HEK293T (cell line): Measurements from ENCODE around the gene IGFBP6.

Experiments
- CTCF ChIA-PET: fragments of 350-600 bp; formaldehyde crosslinking; extraction: SDS; loops from one replicate; lab custom pipeline; 2021; ENCODE audit warnings: antibody characterized with exemption, inconsistent platforms; lab: Yijun Ruan, JAX
- POLR2A ChIA-PET: fragments of 350-600 bp; formaldehyde crosslinking; extraction: SDS; loops from one replicate; lab custom pipeline; 2020; ENCODE audit warnings: antibody characterized with exemption, inconsistent platforms; lab: Yijun Ruan, JAX
- DNase-seq: peaks from one replicate; pipeline ENCODE4 v3.0.0; 2012; ENCODE audit warnings: mixed read lengths; ENCODE audit errors: extremely low spot score
- ARNT ChIP-seq: fragments of 450-650 bp; IDR thresholded peaks from 2 replicates; pipeline ENCODE4 v1.6.1; 2017; ENCODE audit warnings: mild to moderate bottlenecking
- BHLHE40 ChIP-seq: fragments of 450-650 bp; IDR thresholded peaks from 2 replicates; pipeline ENCODE4 v1.6.1; 2016; ENCODE audit warnings: mild to moderate bottlenecking, moderate library complexity, borderline replicate concordance
- CTBP1 ChIP-seq: fragments of 450-650 bp; IDR thresholded peaks from 2 replicates; pipeline ENCODE4 v1.6.1; 2016; ENCODE audit warnings: borderline replicate concordance
- ELF4 ChIP-seq: fragments of 450-650 bp; IDR thresholded peaks from 2 replicates; pipeline ENCODE4 v1.6.1; 2017; ENCODE audit warnings: antibody characterized with exemption
- FOXA1 ChIP-seq: fragments of 450-650 bp; IDR thresholded peaks from 2 replicates; pipeline ENCODE4 v1.6.1; 2016; ENCODE audit warnings: mild to moderate bottlenecking
- FOXK2 ChIP-seq: fragments of 450-650 bp; IDR thresholded peaks from 2 replicates; pipeline ENCODE4 v1.6.1; 2016; ENCODE audit warnings: mild to moderate bottlenecking
- FOXM1 ChIP-seq: fragments of 450-650 bp; IDR thresholded peaks from 2 replicates; pipeline ENCODE4 v1.6.1; 2017; ENCODE audit warnings: mild to moderate bottlenecking, borderline replicate concordance
- HDGF ChIP-seq: fragments of 450-650 bp; IDR thresholded peaks from 2 replicates; pipeline ENCODE4 v1.6.1; 2017; ENCODE audit warnings: antibody characterized with exemption, borderline replicate concordance
- L3MBTL2 ChIP-seq: fragments of 450-650 bp; conservative IDR thresholded peaks from 2 replicates; pipeline ENCODE4 v1.6.1; 2016; ENCODE audit warnings: mild to moderate bottlenecking
- LEF1 ChIP-seq: fragments of 450-650 bp; IDR thresholded peaks from 2 replicates; pipeline ENCODE4 v1.6.1; 2017; ENCODE audit warnings: mild to moderate bottlenecking, borderline replicate concordance
- NFRKB ChIP-seq: fragments of 450-650 bp; IDR thresholded peaks from 2 replicates; pipeline ENCODE4 v1.6.1; 2016; ENCODE audit warnings: mild to moderate bottlenecking, moderate library complexity
- PKNOX1 ChIP-seq: fragments of 450-650 bp; IDR thresholded peaks from 2 replicates; pipeline ENCODE4 v1.6.1; 2016
- SP1 ChIP-seq: fragments of 450-650 bp; IDR thresholded peaks from 2 replicates; pipeline ENCODE4 v1.6.1; 2017
- SUZ12 ChIP-seq: fragments of 450-650 bp; IDR thresholded peaks from 2 replicates; pipeline ENCODE4 v1.6.1; 2016; ENCODE audit warnings: mild to moderate bottlenecking
- TARDBP ChIP-seq: fragments of 450-650 bp; IDR thresholded peaks from 2 replicates; pipeline ENCODE4 v1.6.1; 2016
- ZNF384 ChIP-seq: fragments of 450-650 bp; IDR thresholded peaks from 2 replicates; pipeline ENCODE4 v1.6.1; 2016

IGFBP6 gene

GRCh38 chr12:53070877-53071492, 26.5 kb upstream of the IGFBP6 start:
- no peak for DNase-seq
- TF ChIP-seq TARDBP (no peak), SUZ12 (no peak), ARNT (no peak), NFRKB (no peak), BHLHE40 (no peak), SP1 (no peak), HDGF (no peak), L3MBTL2 (no peak)
- CTCF ChIA-PET, result interaction anchor here (1.4 kb wide), 1 partner anchor 9 kb away, joined by 3 read pairs; no protein-coding TSS in a partner anchor
- POLR2A ChIA-PET, result interaction anchor here (1.2 to 1.4 kb wide), 2 partner anchors 8 to 28 kb away, joined by 4 to 6 read pairs; partner anchors contain the start of gene SPRYD3

GRCh38 chr12:53071591-53072551, 25.6 kb upstream of the IGFBP6 start:
- POLR2A ChIA-PET, result interaction anchor here (1.2 to 1.4 kb wide), 2 partner anchors 7 to 27 kb away, joined by 4 to 6 read pairs; partner anchors contain the start of gene SPRYD3
- CTCF ChIA-PET, result interaction anchor here (1.4 kb wide), 1 partner anchor 10 kb away, joined by 3 read pairs; no protein-coding TSS in a partner anchor
- no peak for DNase-seq
- TF ChIP-seq ARNT (no peak), HDGF (no peak), ZNF384 (no peak), PKNOX1 (no peak), NFRKB (no peak), FOXK2 (no peak), L3MBTL2 (no peak), ELF4 (no peak), LEF1 (no peak), FOXA1 (no peak), BHLHE40 (no peak), CTBP1 (no peak), SUZ12 (no peak), FOXM1 (no peak), TARDBP (no peak), SP1 (no peak)

- ChIA-PET POLR2A (no interaction called here), CTCF (interaction anchor here (0.6 to 0.7 kb wide), 2 partner anchors 11 to 1061 kb away, joined by 3 to 6 read pairs; no protein-coding TSS in a partner anchor)
- no peak for DNase-seq
- TF ChIP-seq HDGF (no peak), SUZ12 (no peak), ZNF384 (no peak), CTBP1 (no peak), NFRKB (no peak), PKNOX1 (no peak), FOXA1 (no peak), LEF1 (no peak), FOXK2 (no peak), ELF4 (no peak), TARDBP (no peak), FOXM1 (no peak), ARNT (no peak), SP1 (no peak)
Observed at GRCh38 chr12:53073881-53074280, 23.6 kb upstream of the IGFBP6 start.

GRCh38 chr12:53074283-53074998, 23.0 kb upstream of the IGFBP6 start:
- no peak for TF ChIP-seq L3MBTL2
- no peak for TF ChIP-seq ELF4
- ChIA-PET POLR2A (no interaction called here), CTCF (interaction anchor here (0.6 to 1.8 kb wide), 2 partner anchors 9 to 11 kb away, joined by 3 to 8 read pairs; no protein-coding TSS in a partner anchor)
- no peak for DNase-seq

- CTCF ChIA-PET, result interaction anchor here (1.8 kb wide), 1 partner anchor 9 kb away, joined by 8 read pairs; no protein-coding TSS in a partner anchor
- DNase-seq, result no peak
- TF ChIP-seq TARDBP (no peak), FOXM1 (no peak), LEF1 (no peak), ELF4 (no peak), L3MBTL2 (no peak), SP1 (no peak), NFRKB (no peak), ZNF384 (no peak)
- POLR2A ChIA-PET, result no interaction called here
Observed at GRCh38 chr12:53074999-53075370, 22.5 kb upstream of the IGFBP6 start.

GRCh38 chr12:53076461-53076860, 21.0 kb upstream of the IGFBP6 start:
- DNase-seq, result no peak
- TF ChIP-seq SUZ12 (no peak), FOXM1 (no peak), ELF4 (no peak), BHLHE40 (no peak), CTBP1 (no peak), FOXK2 (no peak), LEF1 (no peak), SP1 (no peak), FOXA1 (no peak), ZNF384 (no peak), HDGF (no peak), NFRKB (no peak), L3MBTL2 (no peak), ARNT (no peak), TARDBP (no peak), PKNOX1 (no peak)
- ChIA-PET CTCF (interaction anchor here (0.9 to 1.8 kb wide), 3 partner anchors 11 to 23 kb away, joined by 3 to 8 read pairs (median 4); no protein-coding TSS in a partner anchor), POLR2A (no interaction called here)
